ENCODE data around the gene RPTOR.
"Not testable (repeated sequence)": the region's sequence is repeated elsewhere in the genome, so short reads cannot be mapped to it uniquely, and the experiment has no call there.

DNA sequence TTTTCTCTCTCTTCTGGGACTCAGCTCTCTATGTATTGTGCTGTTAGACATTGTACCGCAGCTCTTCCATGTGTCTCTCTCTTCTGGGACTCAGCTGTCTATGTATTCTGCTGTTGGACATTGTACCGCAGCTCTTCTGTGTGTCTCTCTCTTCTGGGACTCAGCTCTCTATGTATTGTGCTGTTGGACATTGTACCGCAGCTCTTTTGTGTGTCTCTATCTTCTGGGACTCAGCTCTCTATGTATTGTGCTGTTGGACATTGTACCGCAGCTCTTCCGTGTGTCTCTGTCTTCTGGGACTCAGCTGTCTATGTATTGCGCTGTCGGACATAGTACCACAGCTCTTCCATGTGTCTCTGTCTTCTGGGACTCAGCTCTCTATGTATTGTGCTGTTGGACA lies 84.2 kb downstream of the RPTOR start:
- not testable (repeated sequence) for TF ChIP-seq CTCF, PRDM1 (tag by site-specific recombination; IDR thresholded peaks at IDR 0.05)
